HG02571 (cell line): ENCODE data around the gene KRTAP5-2.
"Not testable (repeated sequence)": the region's sequence is repeated elsewhere in the genome, so short reads cannot be mapped to it uniquely, and the experiment has no call there.

Experiments used
- ATAC-seq: cut with Tn5 transposase; IDR thresholded peaks from one replicate; pipeline ENCODE4 v1.9.1; 2021; ENCODE audit warnings: mild to moderate bottlenecking, moderate library complexity; ENCODE audit not compliant: unreplicated experiment

Gene KRTAP5-2

GRCh38 chr11:1597994-1598380 is at the start of gene KRTAP5-2:
Gene KRTAP5-2, minus strand, starts transcription at chr11:1598294. Its CDS starts 44 bp downstream, at chr11:1598250.
- ATAC-seq, result no peak

- not testable (repeated sequence) for ATAC-seq
Observed at GRCh38 chr11:1646540-1646939, 48.4 kb upstream of the KRTAP5-2 start.

GRCh38 chr11:1645357-1645821 is 47.3 kb upstream of the KRTAP5-2 start:
- ATAC-seq, result no peak

GRCh38 chr11:1644601-1645356 is 46.7 kb upstream of the KRTAP5-2 start:
- ATAC-seq, result no peak

- ATAC-seq, result no peak
Observed at GRCh38 chr11:1643146-1643690, 45.1 kb upstream of the KRTAP5-2 start.

GRCh38 chr11:1642288-1643145 is 44.4 kb upstream of the KRTAP5-2 start:
- ATAC-seq, result no peak

GRCh38 chr11:1641096-1641495 is 43.0 kb upstream of the KRTAP5-2 start:
- ATAC-seq, result no peak

GRCh38 chr11:1640076-1640946 is 42.2 kb upstream of the KRTAP5-2 start:
- no peak for ATAC-seq

- no peak for ATAC-seq
Observed at GRCh38 chr11:1639666-1640065, 41.6 kb upstream of the KRTAP5-2 start.

GRCh38 chr11:1639102-1639620 is 41.1 kb upstream of the KRTAP5-2 start:
- no peak for ATAC-seq

- no peak for ATAC-seq
Observed at GRCh38 chr11:1638344-1638743, 40.2 kb upstream of the KRTAP5-2 start.

- ATAC-seq, result no peak
Observed at GRCh38 chr11:1637628-1638027, 39.5 kb upstream of the KRTAP5-2 start.

- ATAC-seq, result no peak
Observed at GRCh38 chr11:1636291-1636950, 38.3 kb upstream of the KRTAP5-2 start.

GRCh38 chr11:1633864-1634263 is 35.8 kb upstream of the KRTAP5-2 start:
- ATAC-seq, result no peak

- no peak for ATAC-seq
Observed at GRCh38 chr11:1632053-1632714, 34.1 kb upstream of the KRTAP5-2 start.

- no peak for ATAC-seq
Observed at GRCh38 chr11:1631066-1631568, 33.0 kb upstream of the KRTAP5-2 start.

- ATAC-seq, result no peak
Observed at GRCh38 chr11:1630271-1630670, 32.2 kb upstream of the KRTAP5-2 start.

GRCh38 chr11:1629326-1630185 is 31.5 kb upstream of the KRTAP5-2 start, which contains the start of gene KRTAP5-5:
Gene KRTAP5-5, plus strand, starts transcription at chr11:1629775. Its CDS starts 66 bp downstream, at chr11:1629841.
- ATAC-seq, result no peak
